Measurements from ENCODE around the gene ABR.
A peak's percentile ranks its signal among the peaks of the same experiment; 100 is the strongest.

ABR gene

DNA sequence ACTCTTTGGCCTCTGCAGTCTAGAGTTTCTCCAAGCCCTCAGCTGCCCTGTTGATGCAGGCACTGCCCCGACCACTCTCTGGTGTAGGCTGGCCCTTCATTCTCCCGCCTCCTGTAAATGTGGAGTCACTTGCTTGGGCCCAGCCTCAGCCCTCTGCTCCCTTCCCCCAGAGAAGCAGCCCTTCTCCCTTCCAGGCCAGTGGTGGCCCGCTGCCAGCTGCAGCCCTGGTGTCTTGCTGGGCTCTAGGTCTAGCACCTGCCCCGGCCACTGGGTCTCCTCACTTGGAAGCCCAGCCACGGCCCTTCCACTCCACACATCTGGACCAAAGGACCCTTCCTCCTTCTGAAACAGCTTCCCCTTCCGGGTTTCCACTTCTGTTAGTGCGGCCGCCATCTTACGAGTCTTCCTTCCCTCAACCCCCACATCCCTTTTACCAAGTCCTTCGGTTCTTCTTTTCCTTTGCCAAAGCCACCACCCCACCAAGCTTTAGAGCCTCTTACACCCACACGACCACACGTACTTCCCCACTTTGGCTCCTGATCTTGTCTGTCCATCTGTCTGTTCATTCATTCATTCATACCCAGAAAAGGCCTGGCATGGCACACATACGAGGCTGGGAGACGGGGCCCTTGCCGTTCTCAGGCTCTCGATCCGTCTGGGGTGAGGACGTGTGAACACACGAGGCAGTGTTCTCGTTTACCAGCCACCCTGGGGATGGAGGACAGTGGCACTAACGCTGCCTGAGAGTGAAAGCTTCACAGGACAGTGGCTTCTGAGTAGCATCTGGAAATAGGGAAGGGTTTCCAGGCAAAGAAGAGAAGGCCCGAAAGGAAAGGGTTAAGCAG lies 68.0 kb downstream of the ABR start:
- Histone ChIP-seq H3K27me3 (ENCODE audit: control insufficient read depth, insufficient read depth, low read length) (no peaks in the 10 kb centered on the region), H3K4me1 (peaks cover 19% of the 10 kb centered on the region), H3K9me3 (ENCODE audit: control insufficient read depth, low read length) (no peaks in the 10 kb centered on the region), H2AFZ (no peak overlapping the region), H3K79me2 (no peaks in the 10 kb centered on the region), H3K27ac (no peak overlapping the region), H3K4me2 (ENCODE audit: low read length) (no peak overlapping the region), H3K36me3 (ENCODE audit: control insufficient read depth, insufficient read depth, low read length) (no peaks in the 10 kb centered on the region), H3K4me3 (ENCODE audit: low read depth, low read length) (no peak overlapping the region), H3K9ac (no peak overlapping the region)
- TF ChIP-seq CTCF (IDR thresholded peaks at IDR 0.05), result no peak

DNA sequence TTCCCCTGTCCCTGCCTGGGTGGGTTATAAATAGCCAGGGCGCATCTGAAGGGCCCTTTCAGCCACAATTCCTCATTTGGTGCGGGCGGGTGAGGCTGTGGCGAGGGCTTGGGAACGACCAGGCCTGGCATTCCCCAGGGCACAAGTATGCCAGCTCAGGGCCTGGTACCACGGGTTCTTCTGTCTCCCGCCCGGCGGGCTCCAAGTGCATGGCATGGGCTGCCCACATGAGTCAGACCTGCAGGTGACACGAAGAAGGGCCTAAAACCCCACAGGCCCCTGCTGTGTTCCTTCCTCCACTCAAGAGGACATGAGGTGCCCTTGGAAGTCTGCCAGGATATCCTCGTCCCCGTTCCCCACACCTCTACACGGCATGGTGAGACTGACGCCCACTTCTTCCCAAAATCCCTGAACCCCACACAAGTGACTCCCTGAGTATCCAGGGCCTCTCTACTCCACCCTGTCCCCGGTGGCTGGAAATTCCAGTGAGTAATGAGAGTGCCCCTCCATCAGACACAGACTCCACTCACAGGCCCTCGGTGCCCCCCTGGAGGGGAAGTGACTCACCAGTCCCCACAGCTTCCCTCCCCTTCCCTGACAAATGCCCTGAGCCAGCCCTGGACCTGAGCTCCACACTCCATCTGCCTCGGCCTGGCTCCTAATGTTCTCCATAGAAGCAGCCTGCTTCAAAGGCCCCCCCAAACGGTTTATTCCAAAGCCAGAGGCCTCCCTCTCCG lies 68.8 kb downstream of the ABR start:
- H3K4me2 ChIP-seq (ENCODE audit: low read length), result no peak overlapping the region
- no peak overlapping the region for H3K9ac ChIP-seq
- H3K4me1 ChIP-seq, result peaks cover 19% of the 10 kb centered on the region

GRCh38 chr17:1110541-1110861 lies 69.3 kb downstream of the ABR start:
- Histone ChIP-seq H3K9ac (no peak overlapping the region), H3K4me1 (peaks cover 18% of the 10 kb centered on the region), H3K79me2 (no peaks in the 10 kb centered on the region), H3K4me3 (ENCODE audit: low read depth, low read length) (no peak overlapping the region), H3K4me2 (ENCODE audit: low read length) (peak overlapping the region; percentile 3), H2AFZ (peak overlapping the region; percentile 98), H3K9me3 (ENCODE audit: control insufficient read depth, low read length) (no peaks in the 10 kb centered on the region), H3K36me3 (ENCODE audit: control insufficient read depth, insufficient read depth, low read length) (no peaks in the 10 kb centered on the region), H3K27ac (peak overlapping the region; percentile 84), H3K27me3 (ENCODE audit: control insufficient read depth, insufficient read depth, low read length) (no peaks in the 10 kb centered on the region)
- TF ChIP-seq CTCF (IDR thresholded peaks at IDR 0.05), result no peak

More for the DNA sequence above, 68.8 kb downstream of the ABR start:
- H2AFZ ChIP-seq, result no peak overlapping the region
- TF ChIP-seq CTCF (IDR thresholded peaks at IDR 0.05), result no peak
- no peaks in the 10 kb centered on the region for H3K27me3 ChIP-seq (ENCODE audit: control insufficient read depth, insufficient read depth, low read length)
- H3K4me3 ChIP-seq (ENCODE audit: low read depth, low read length), result no peak overlapping the region
- H3K9me3 ChIP-seq (ENCODE audit: control insufficient read depth, low read length), result no peaks in the 10 kb centered on the region
- H3K27ac ChIP-seq, result no peak overlapping the region
- H3K36me3 ChIP-seq (ENCODE audit: control insufficient read depth, insufficient read depth, low read length), result no peaks in the 10 kb centered on the region
- no peaks in the 10 kb centered on the region for H3K79me2 ChIP-seq

DNA sequence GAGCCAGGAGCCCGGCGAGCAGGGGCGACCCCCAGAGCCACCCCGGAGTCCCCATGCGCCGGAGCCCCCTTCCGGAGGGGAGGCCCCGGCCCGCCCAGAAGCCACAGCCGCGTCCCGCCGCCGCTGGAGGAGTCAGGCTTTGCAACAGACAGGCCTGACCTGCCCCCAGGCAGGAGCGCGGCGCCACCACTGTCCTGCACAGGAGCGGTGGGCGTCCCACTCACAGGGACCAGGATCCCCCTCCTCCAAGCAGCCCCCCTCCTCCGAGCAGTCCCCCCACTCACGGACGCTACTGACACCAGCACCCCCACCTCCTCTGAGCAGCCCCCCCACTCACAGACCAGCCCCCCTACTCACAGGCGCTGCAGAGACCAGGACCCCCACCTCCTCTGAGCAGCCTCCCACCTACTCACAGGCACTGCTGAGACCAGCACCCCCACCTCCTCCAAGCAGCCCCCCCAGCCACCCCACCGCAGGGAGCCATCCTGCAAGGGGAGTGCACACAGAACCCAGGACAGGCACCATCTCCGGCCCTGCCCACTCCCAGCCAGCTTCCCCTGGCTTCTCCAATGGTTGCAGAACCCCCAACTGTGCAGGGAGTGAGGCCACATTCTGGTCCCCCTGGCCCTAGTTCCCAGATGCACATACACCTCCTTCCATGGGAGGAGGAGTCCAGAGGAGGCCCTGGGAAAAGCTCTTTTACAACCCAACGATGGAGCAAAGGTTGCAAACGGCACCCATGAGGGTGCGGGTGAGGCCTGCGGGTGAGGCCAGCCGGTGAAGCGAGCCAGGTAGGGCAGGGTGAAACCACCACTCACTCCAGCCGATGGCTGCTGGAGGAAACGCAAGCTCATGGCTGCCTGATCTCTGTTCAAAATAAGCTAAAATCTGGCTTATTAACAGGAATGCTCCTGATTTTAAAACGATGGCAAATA lies 69.9 kb downstream of the ABR start:
- Histone ChIP-seq H3K4me2 (ENCODE audit: low read length) (peak overlapping the region; percentile 91), H3K36me3 (ENCODE audit: control insufficient read depth, insufficient read depth, low read length) (no peaks in the 10 kb centered on the region), H3K4me1 (peaks cover 13% of the 10 kb centered on the region), H3K9ac (peak overlapping the region; percentile 87), H3K9me3 (ENCODE audit: control insufficient read depth, low read length) (no peaks in the 10 kb centered on the region), H2AFZ (peak overlapping the region; percentile 98), H3K27ac (peak overlapping the region; percentile 84), H3K27me3 (ENCODE audit: control insufficient read depth, insufficient read depth, low read length) (no peaks in the 10 kb centered on the region), H3K79me2 (no peaks in the 10 kb centered on the region), H3K4me3 (ENCODE audit: low read depth, low read length) (peak overlapping the region; percentile 49)
- no peak for TF ChIP-seq CTCF (IDR thresholded peaks at IDR 0.05)

Data from parathyroid adenoma (tissue), 2 donors.